IMR-90 (cell line): ENCODE data around the gene TNKS1BP1. TPM values are rescaled to one million over a fixed set of nuclear protein-coding genes. Genes with fewer than 3 reads are reported as not detected.
A peak's percentile ranks its signal among the peaks of the same experiment; 100 is the strongest.

Source experiments
- ATAC-seq: fragments of 200-7000 bp; cut with Tn5 transposase; 2 replicates; pipeline ENCODE4 v1.9.1; 2020; ENCODE audit warnings: low read depth, mild to moderate bottlenecking, moderate library complexity
- BruUV-seq: library from RNA; stranded (reverse); fragments of 400-500 nt; replicated peaks from 2 replicates; lab custom pipeline; 2021; lab: Mats Ljungman, UMichigan
- CTCF ChIA-PET: fragments of 300-600 bp; formaldehyde crosslinking; extraction: SDS; loops from one replicate; lab custom pipeline; 2021; ENCODE audit warnings: antibody characterized with exemption; lab: Yijun Ruan, JAX
- POLR2A ChIA-PET: fragments of 300-600 bp; sonication (Branson Sonifier 250); formaldehyde crosslinking; loops from one replicate; lab custom pipeline; 2022; ENCODE audit warnings: antibody characterized with exemption; ENCODE audit not compliant: unreplicated experiment; lab: Charles Lee
- DNase-seq: peaks from one replicate; pipeline ENCODE4 v3.0.0; 2013
- H2AFZ ChIP-seq: replicated peaks from 2 replicates; pipeline ENCODE3; 2013; ENCODE audit warnings: low read length, mild to moderate bottlenecking; ENCODE audit not compliant: poor library complexity
- H2AK5ac ChIP-seq: 2 replicates; pipeline ENCODE4 v1.6.1; 2013; ENCODE audit warnings: low read depth, low read length, inconsistent platforms
- H2AK9ac ChIP-seq: replicated peaks from 2 replicates; pipeline ENCODE3; 2013; ENCODE audit warnings: mild to moderate bottlenecking, low read depth, low read length, moderate library complexity; ENCODE audit not compliant: poor library complexity
- H2BK120ac ChIP-seq: 2 replicates; pipeline ENCODE4 v1.6.1; 2013; ENCODE audit warnings: low read depth, low read length, inconsistent platforms
- H2BK15ac ChIP-seq: 3 replicates; pipeline ENCODE4 v1.6.1; 2013; ENCODE audit warnings: low read depth, low read length, inconsistent platforms
- H2BK20ac ChIP-seq: 2 replicates; pipeline ENCODE4 v1.6.1; 2013; ENCODE audit warnings: low read depth, mild to moderate bottlenecking, inconsistent platforms, low read length, moderate library complexity
- H2BK5ac ChIP-seq: 2 replicates; pipeline ENCODE4 v1.6.1; 2013; ENCODE audit warnings: mild to moderate bottlenecking, low read depth, low read length, inconsistent platforms; ENCODE audit not compliant: poor library complexity, severe bottlenecking
- H3K14ac ChIP-seq: replicated peaks from 2 replicates; pipeline ENCODE4 v1.6.1; 2013; ENCODE audit warnings: low read depth, low read length, inconsistent platforms
- H3K18ac ChIP-seq: 2 replicates; pipeline ENCODE4 v1.6.1; 2013; ENCODE audit warnings: low read depth, low read length, control low read depth
- H3K23ac ChIP-seq: 2 replicates; pipeline ENCODE4 v1.6.1; 2013; ENCODE audit warnings: low read depth, low read length, inconsistent platforms
- H3K27ac ChIP-seq: 2 replicates; pipeline ENCODE4 v1.5.1; 2013; ENCODE audit warnings: mild to moderate bottlenecking, control low read depth, low read length; ENCODE audit not compliant: insufficient read depth
- H3K27me3 ChIP-seq: 2 replicates; pipeline ENCODE4 v1.6.1; 2013; ENCODE audit warnings: low read length; ENCODE audit not compliant: control insufficient read depth, insufficient read depth
- H3K36me3 ChIP-seq: 2 replicates; pipeline ENCODE4 v1.6.1; 2013; ENCODE audit warnings: low read length, mixed read lengths; ENCODE audit not compliant: control insufficient read depth, insufficient read depth
- H3K4ac ChIP-seq: 2 replicates; pipeline ENCODE4 v1.6.1; 2013; ENCODE audit warnings: low read depth, low read length, inconsistent platforms
- H3K4me1 ChIP-seq: 2 replicates; pipeline ENCODE4 v1.6.1; 2013; ENCODE audit warnings: low read length, mixed read lengths; ENCODE audit not compliant: control insufficient read depth, insufficient read depth
- H3K4me2 ChIP-seq: 2 replicates; pipeline ENCODE4 v1.6.1; 2013; ENCODE audit warnings: low read depth, mild to moderate bottlenecking, control low read depth, low read length, moderate library complexity
- H3K4me3 ChIP-seq: 2 replicates; pipeline ENCODE4 v1.5.1; 2013; ENCODE audit warnings: low read depth, mild to moderate bottlenecking, control low read depth, low read length, moderate library complexity; ENCODE audit not compliant: insufficient read depth
- H3K56ac ChIP-seq: 2 replicates; pipeline ENCODE4 v1.6.1; 2013; ENCODE audit warnings: low read length, inconsistent platforms; ENCODE audit not compliant: insufficient read depth; ENCODE audit errors: extremely low read depth
- H3K79me1 ChIP-seq, 2 experiments: 2 replicates each; pipeline ENCODE4 v1.6.1; 2013; ENCODE audit warnings: low read length in 2 of 2, inconsistent platforms in 1 of 2, low read depth in 1 of 2
- H3K9ac ChIP-seq: 2 replicates; pipeline ENCODE4 v1.6.1; 2013; ENCODE audit warnings: low read depth, low read length, control low read depth
- H3K9me1 ChIP-seq: 2 replicates; pipeline ENCODE4 v1.6.1; 2013; ENCODE audit warnings: low read length, inconsistent platforms; ENCODE audit not compliant: insufficient read depth
- H3K9me3 ChIP-seq: 2 replicates; pipeline ENCODE4 v1.6.1; 2013; ENCODE audit warnings: low read length; ENCODE audit not compliant: control insufficient read depth, insufficient read depth
- H4K20me1 ChIP-seq: 2 replicates; pipeline ENCODE4 v1.6.1; 2013; ENCODE audit warnings: low read length, inconsistent platforms; ENCODE audit not compliant: insufficient read depth
- H4K5ac ChIP-seq: 2 replicates; pipeline ENCODE4 v1.6.1; 2013; ENCODE audit warnings: mild to moderate bottlenecking, low read depth, low read length, control low read depth
- H4K8ac ChIP-seq, 2 experiments: 2 replicates each; pipeline ENCODE4 v1.6.1; 2013; ENCODE audit warnings: low read depth in 2 of 2, low read length in 2 of 2, control low read depth in 1 of 2, inconsistent platforms in 1 of 2
- H4K91ac ChIP-seq: 2 replicates; pipeline ENCODE4 v1.6.1; 2013; ENCODE audit warnings: low read depth, low read length, inconsistent platforms; ENCODE audit not compliant: insufficient read depth
- CEBPB ChIP-seq: IDR thresholded peaks from 2 replicates; pipeline ENCODE4 v1.6.1; 2012; ENCODE audit warnings: low read depth, low read length, improper control_type of control experiment
- FOS ChIP-seq: fragments of 150-350 bp; IDR thresholded peaks from 2 replicates; pipeline ENCODE4 v1.6.1; 2016; ENCODE audit warnings: low read depth, low read length
- MAFK ChIP-seq: IDR thresholded peaks from 2 replicates; pipeline ENCODE4 v1.6.1; 2012; ENCODE audit warnings: low read depth, low read length, improper control_type of control experiment
- MXI1 ChIP-seq: IDR thresholded peaks from 2 replicates; pipeline ENCODE4 v1.6.1; 2012; ENCODE audit warnings: low read depth, mild to moderate bottlenecking, low read length, moderate library complexity, borderline replicate concordance
- NFE2L2 ChIP-seq: fragments of 150-350 bp; IDR thresholded peaks from 2 replicates; pipeline ENCODE4 v1.6.1; 2016; ENCODE audit warnings: low read depth, mild to moderate bottlenecking, low read length
- RFX5 ChIP-seq: IDR thresholded peaks from 2 replicates; pipeline ENCODE4 v1.8.0; 2012; ENCODE audit warnings: low read depth, mild to moderate bottlenecking, low read length, moderate library complexity
- SMC3 ChIP-seq: fragments of 150-350 bp; IDR thresholded peaks from 2 replicates; pipeline ENCODE4 v1.6.1; 2016; ENCODE audit warnings: low read depth, mild to moderate bottlenecking, antibody characterized with exemption, low read length, moderate library complexity
- WGBS, 2 experiments: methylation state at CpG; one replicate each; pipeline versions ENCODE4 v1.1.5 to v1.1.7; 2013; ENCODE audit warnings: missing lambda C conversion rate in 2 of 2; ENCODE audit not compliant: insufficient read length in 1 of 2; ENCODE audit errors: extremely low coverage in 2 of 2; 5-methylcytosine and 5-hydroxymethylcytosine counted together
- dilution Hi-C: fragments of 300-500 bp; cut with HindIII; formaldehyde crosslinking; loops from one replicate; pipeline ENCODE4 v1.14.3; 2018; ENCODE audit warnings: low sequenced_read_pairs; ENCODE audit not compliant: unreplicated experiment
- in situ Hi-C: fragments of 300-500 bp; cut with MboI; formaldehyde crosslinking; loops from 3 replicates; pipeline ENCODE4 v1.14.3; 2019; ENCODE audit warnings: low sequenced_read_pairs, inconsistent platforms, mixed read lengths
- intact Hi-C: fragments of 100-400 bp; cut with micrococcal nuclease; formaldehyde crosslinking; loops from 2 replicates; pipeline ENCODE4 v1.10.0; 2022
- polyA plus RNA-seq, 3 experiments: library from polyadenylated mRNA; depleted of rRNA; stranded (reverse); fragments of >200 nt; gene quantifications; 2 replicates each; pipeline ENCODE4 v1.2.3, GENCODE V29; 2012; ENCODE audit warnings: low replicate concordance in 1 of 3
- total RNA-seq: library from RNA; depleted of rRNA; stranded (reverse); fragments of >200 nt; gene quantifications from 2 replicates; pipeline ENCODE4 v1.2.3, GENCODE V29; 2012
- TF ChIP-seq, protein P1 (sequence below): fragments of 150-350 bp; IDR thresholded peaks from 2 replicates; pipeline ENCODE4 v1.6.1; 2017; ENCODE audit warnings: mild to moderate bottlenecking, antibody characterized with exemption, low read length, low read depth

TNKS1BP1 gene
- total and polyA plus RNA-seq, 2 of the 4 experiments (the other 2 are of a cell fraction): 31.7 to 71.4 TPM

DNA sequence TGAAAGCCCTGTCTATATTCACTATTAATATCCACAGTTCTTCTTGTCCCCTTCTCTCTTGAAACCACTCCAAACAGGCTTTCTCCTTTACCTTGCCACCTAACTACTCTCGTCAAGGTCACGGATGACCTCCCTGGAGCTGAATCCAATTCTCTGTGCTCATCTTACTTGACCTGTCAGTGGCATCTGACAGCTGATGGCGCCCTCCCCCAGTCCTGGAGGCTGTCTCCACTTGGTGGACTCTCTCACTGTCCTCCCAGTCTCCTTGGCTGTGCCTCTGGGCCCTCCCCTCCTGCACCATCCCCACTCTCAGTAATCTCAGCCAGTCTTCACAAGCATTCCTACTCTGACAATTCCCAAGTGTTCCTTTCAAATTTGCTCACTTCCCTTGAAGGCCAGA is 8.7 kb downstream of the TNKS1BP1 start:
- ChIA-PET CTCF (no interaction called here), POLR2A (no interaction called here)
- H2AK9ac ChIP-seq: no peak overlapping the region
- no peaks in the 10 kb centered on the region for H3K27me3 ChIP-seq
- BruUV-seq: no TSS peak
- H3K9me3 ChIP-seq: no peaks in the 10 kb centered on the region
- no peak overlapping the region for H2AFZ ChIP-seq
- H3K4ac ChIP-seq: 0 out of 2 replicates have a peak overlapping the region, but pooled peaks have one; percentile 37
- peaks cover 27 to 77% of the 10 kb centered on the region in 2 experiments for H3K79me1 ChIP-seq
- H3K4me3 ChIP-seq: no peak overlapping the region
- H3K27ac ChIP-seq: peak overlapping the region; percentile 56; the same call in 1 of the 2 replicates
- ATAC-seq: no peak
- H3K56ac ChIP-seq: no peak overlapping the region
- 80% methylated on average over 2 of the region's 3 CpGs; no CpG with 5 or more reads in 1 of the 2 experiments for WGBS, 2 experiments
- H2BK5ac ChIP-seq: peak overlapping the region; percentile 50
- DNase-seq: no peak
- no peak overlapping the region for H2BK20ac ChIP-seq
- H2BK15ac ChIP-seq: 0 out of 3 replicates have a peak overlapping the region, but pooled peaks have one; percentile 5
- in situ Hi-C loops: no loop called here
- H3K9me1 ChIP-seq: peaks cover 41% of the 10 kb centered on the region
- no peak overlapping the region; the same call in 1 of the 2 replicates for H3K4me2 ChIP-seq
- intact Hi-C loops: loop anchor here (1.0 kb wide), 1 partner anchor 59 kb away; no protein-coding TSS in a partner anchor
- H3K36me3 ChIP-seq: peaks cover 76% of the 10 kb centered on the region
- H3K23ac ChIP-seq: peak overlapping the region; percentile 40; the same call in 1 of the 2 replicates
- H4K20me1 ChIP-seq: peaks cover 67% of the 10 kb centered on the region
- dilution Hi-C loops: no loop called here
- no peak overlapping the region; the same call in 1 of the 2 replicates for H3K18ac ChIP-seq
- no peak overlapping the region; the same call in 1 of the 2 replicates for H4K91ac ChIP-seq
- H2AK5ac ChIP-seq: peak overlapping the region; percentile 60; the same call in 1 of the 2 replicates
- no peak for TF ChIP-seq NFE2L2
- TF ChIP-seq, protein P1, sequence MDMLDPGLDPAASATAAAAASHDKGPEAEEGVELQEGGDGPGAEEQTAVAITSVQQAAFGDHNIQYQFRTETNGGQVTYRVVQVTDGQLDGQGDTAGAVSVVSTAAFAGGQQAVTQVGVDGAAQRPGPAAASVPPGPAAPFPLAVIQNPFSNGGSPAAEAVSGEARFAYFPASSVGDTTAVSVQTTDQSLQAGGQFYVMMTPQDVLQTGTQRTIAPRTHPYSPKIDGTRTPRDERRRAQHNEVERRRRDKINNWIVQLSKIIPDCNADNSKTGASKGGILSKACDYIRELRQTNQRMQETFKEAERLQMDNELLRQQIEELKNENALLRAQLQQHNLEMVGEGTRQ: no peak
- no peak for TF ChIP-seq RFX5
- no peak for TF ChIP-seq MAFK
- TF ChIP-seq FOS: no peak
- TF ChIP-seq CEBPB: no peak
- TF ChIP-seq SMC3: no peak
- TF ChIP-seq MXI1: no peak
- no peak overlapping the region; a peak in 1 of 4 replicates for H4K8ac ChIP-seq
- peak overlapping the region; percentile 19; the same call in 1 of the 2 replicates for H3K9ac ChIP-seq
- no peak overlapping the region; the same call in 1 of the 2 replicates for H4K5ac ChIP-seq
- 0 out of 2 replicates have a peak overlapping the region, but pooled peaks have one; percentile 52 for H3K14ac ChIP-seq
- peaks cover 31% of the 10 kb centered on the region for H3K4me1 ChIP-seq
- no peak overlapping the region for H2BK120ac ChIP-seq
